Stimulated activated naive CD4-positive, alpha-beta T cell treated with Interleukin-2 at 50 U/mL for 16 hours (primary cell): Measurements from ENCODE around the gene LRP8.

Experiments
- DNase-seq: peaks from one replicate; lab custom pipeline; 2025; lab: John Stamatoyannopoulos, UW

The LRP8 gene

GRCh38 chr1:53328009-53328461 lies at the start of gene LRP8:
Gene LRP8 (minus strand): TSS chr1:53328070. CDS start chr1:53327912, 158 bp downstream.
- peak; percentile 79 for DNase-seq

GRCh38 chr1:53377438-53377841 lies 49.6 kb upstream of the LRP8 start:
- DNase-seq: no peak

DNA sequence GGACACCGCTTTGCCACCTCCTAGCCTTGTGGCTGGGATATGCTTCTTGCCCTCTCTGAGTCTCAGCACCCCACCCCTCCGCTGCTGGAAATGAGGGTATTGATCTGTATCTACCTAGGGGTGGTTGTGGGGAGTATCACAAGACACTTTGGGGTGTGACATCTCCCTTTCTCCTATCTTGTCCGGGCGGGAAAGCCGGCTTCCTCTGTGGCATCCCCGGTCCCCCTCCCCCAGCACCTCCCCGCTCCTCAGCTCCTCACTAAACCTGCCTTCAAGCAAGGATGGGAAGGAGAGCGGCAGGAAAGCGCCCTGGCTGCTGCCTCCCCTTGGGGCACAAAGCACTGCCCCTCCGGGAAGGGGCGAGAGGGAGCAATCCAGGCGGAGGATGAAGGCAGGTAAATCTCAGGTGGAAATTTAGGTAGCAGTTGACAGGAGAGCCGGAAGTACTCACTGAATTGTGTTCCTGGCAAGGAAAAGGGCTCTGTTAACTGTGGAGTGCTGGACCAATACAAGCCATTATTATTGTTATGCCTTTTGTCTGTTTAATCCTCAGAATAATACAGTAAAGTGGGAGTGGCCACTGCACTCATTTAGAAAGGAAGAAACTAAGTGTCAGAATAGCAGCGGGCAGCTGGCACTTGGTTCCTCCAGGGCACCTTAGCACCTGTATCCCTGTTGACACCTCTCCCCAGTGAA lies 49.0 kb upstream of the LRP8 start:
- DNase-seq: no peak

DNA sequence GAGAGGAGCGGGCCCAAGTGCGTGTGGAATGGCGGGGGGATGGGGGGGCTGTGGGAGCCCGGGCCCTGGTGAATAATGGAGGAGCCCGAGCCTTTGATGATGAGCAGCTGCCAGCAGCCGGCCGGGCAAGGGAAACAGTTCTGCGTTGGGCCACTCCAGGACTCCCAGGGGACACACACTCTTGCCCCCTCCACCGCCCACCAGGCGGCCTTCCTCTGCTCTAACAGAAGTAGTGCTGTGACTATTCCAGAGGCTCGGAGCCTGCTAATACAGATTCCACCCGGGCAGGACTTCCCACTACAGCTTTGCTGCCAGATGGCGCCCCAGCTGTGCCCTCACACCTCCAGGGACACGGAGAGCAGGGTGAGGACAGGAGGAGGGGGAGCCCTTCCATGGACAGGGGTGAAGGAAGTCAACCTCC lies 48.2 kb upstream of the LRP8 start:
- no peak for DNase-seq

GRCh38 chr1:53375440-53375839 lies 47.6 kb upstream of the LRP8 start:
- DNase-seq: no peak

GRCh38 chr1:53373246-53373645 lies 45.4 kb upstream of the LRP8 start:
- no peak for DNase-seq

GRCh38 chr1:53372501-53372951 lies 44.7 kb upstream of the LRP8 start:
- no peak for DNase-seq

DNA sequence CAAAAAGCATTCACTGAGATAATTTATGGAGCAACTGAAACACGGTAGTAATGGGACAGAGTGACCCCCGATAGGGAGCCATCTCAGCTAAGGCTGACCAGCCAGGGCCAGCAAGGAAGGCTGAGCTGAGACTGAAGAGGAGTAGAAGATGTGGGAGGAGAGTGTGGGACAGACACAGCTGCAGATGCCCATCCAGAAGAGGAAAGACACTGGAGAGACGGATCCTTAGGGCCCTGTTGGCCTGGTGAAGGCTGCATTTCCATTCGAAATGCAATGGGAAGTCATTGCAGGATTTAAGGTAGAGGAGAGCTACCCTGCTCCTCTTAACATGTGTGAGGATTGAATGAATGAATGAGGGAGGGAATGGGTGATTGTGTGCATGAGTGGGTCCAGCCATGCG lies 44.0 kb upstream of the LRP8 start:
- no peak for DNase-seq

- no peak for DNase-seq
Observed at GRCh38 chr1:53371121-53371666, 43.3 kb upstream of the LRP8 start.

DNA sequence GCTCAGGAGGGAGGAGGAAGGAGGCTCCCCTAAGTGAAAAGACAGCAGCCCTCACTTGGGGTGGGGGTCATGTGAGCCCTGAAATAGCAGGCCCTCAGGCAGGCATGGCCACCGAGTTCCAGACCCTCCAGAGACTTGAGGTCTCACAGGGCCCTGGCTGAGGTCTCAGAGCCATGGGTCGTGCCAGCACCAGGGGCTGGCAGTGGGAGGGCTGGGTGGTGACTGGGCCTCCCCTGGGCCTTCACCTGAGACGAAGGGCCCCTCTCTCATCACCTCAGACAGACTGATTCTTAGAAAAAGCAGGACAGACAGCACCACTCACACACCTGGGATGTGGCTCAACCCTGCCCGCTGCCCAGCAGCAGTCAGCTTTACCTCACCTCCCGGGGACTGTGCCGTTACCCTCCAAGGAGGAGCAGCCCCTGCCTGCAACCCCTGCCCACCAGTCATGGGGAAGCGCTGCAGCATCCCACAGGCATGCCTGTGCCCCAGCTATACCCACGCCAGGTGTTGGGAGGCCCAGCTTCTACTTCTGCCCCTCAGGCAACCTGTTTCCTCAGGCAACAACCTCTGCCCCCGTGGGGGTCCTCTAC lies 42.6 kb upstream of the LRP8 start:
- no peak for DNase-seq

DNA sequence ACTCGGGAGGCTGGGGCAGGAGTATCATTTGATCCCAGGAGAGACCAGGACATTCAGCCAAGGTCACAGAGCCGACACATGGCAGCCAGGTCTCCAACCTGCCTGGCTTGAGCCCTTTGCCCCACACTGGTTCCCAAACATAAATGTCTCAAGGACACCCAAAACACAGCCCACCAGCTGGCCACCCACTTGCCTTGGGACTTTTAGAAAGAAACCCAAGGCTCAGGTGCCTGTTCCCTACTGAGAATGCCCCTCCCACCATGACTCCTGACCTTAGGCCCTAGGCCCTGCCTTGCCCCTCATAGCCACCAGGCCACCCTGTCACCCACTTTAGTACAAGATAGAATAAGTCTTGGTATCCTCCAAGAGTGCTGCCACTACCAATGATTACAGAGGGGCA lies 41.9 kb upstream of the LRP8 start:
- DNase-seq: no peak

DNA sequence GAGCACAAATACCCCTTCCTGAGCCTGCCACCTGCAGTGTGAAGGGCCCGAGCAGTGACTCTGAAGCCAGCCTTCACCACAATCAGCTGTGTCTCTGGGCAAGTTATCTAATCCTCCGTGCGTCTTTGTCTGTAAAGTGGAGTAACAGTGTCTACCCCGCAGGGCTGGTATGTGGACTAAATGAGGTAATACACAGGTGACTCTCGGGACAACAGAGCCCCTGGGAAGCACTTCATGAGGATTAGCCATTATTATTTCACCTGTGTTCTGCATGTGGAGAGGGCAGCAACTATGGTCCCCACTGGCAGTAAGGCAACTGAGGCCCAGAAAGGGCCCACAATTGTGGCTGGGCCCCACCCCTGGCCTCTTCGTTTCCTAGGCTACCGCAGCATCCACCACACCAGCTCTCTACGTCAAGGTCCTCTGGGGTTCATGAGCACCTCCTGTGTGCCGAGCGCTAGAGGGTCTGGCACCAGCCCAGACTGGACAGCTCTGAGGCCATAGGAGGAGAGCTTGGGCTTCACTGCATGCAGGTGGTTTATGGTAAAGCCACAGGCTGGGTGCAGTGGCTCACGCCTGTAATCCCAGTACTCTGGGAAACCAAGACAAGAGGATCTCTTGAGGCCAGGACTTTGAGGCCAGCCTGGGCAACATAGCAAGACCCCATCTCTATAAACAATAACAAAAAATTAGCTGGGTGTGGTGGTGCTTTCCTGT lies 41.3 kb upstream of the LRP8 start:
- DNase-seq: no peak

DNA sequence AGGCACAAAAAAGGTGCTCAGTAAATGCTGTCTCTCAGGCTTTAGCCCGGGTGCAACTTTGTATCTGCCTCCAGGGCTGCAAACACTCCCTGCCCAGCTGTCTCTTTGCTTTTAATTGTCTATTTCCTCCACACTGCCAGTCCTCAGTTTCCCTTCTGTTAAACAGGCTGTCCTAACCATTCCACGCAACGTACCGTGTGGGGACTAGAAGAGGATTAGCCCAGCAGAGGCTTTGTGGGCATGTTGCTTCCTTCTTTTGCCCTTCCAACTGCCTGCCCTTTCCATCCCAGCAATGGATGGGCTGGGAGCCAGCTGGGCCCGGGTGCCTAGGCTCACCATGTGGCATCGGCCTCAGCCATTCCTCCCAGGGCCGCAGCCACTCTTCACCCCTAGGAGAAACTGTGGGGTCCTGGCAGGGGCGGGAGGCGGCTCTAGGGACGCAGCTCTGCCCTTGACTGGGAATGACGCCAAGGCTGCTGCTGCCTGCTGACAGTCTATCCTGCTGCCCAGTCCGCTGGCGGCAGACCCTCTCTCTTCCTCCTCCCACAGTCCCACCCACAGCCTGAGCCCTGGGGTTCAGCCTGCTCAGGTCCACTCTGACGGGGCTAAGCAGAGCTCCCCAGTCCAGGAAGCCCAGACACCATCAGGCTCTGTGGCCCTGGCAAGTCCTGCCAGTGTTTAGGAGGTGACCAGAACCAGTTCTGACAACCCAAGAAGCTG lies 40.6 kb upstream of the LRP8 start:
- no peak for DNase-seq

- peak; percentile 4 for DNase-seq
Observed at GRCh38 chr1:53367503-53368313, 39.8 kb upstream of the LRP8 start.

DNA sequence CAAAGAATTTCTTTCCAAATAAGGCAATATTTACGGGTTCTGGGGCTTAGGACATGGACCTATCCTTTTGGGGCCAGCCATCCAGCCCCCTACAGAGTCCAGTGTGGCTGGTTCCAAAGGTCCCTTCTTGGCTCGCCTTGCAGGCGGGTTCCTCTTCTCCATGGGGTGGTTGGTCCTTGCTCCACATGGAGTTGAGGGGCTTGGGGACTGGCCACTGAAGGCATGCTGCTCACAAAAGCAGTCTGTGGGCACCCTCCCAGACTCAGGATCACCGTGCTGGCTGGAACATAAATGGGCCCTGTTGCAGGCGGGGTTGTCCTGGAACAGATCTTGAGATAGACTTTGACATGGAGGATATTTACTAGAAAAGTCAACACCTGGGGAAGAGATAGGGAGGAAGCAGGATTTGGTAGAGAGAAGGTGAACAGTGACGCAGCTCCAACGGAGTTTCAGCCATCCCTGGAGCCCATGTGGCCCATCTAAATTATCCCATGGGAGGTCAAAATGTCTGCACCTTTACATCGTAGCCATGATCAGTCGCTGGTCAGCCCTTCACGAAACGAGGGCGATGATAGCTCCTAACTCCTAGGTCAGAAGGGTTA lies 39.1 kb upstream of the LRP8 start:
- DNase-seq: no peak

GRCh38 chr1:53365437-53366063 lies 37.7 kb upstream of the LRP8 start:
- DNase-seq: no peak

GRCh38 chr1:53362851-53363642 lies 35.2 kb upstream of the LRP8 start:
- no peak for DNase-seq

GRCh38 chr1:53362270-53362669 lies 34.4 kb upstream of the LRP8 start:
- DNase-seq: no peak

DNA sequence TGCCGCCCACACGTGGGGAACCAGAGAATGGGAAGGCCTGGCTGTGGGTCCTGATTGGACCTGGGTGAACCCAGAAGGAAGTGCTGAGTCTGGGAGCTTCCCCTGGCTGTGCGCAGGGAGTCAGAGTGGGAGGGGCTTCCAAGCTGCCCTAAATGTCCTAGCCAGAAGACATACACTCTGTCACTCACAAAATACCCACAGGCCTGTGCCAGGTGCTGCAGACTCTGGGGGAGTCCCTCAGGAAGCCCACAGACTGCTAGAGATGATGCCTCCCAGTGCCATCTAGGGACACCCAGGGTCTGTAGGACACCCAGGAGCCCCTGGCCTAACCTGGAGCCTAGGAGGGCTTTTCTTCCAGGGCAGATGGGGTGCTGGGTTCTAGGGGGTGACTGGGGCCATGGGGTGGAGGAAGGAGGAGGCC lies 33.7 kb upstream of the LRP8 start:
- DNase-seq: no peak

DNA sequence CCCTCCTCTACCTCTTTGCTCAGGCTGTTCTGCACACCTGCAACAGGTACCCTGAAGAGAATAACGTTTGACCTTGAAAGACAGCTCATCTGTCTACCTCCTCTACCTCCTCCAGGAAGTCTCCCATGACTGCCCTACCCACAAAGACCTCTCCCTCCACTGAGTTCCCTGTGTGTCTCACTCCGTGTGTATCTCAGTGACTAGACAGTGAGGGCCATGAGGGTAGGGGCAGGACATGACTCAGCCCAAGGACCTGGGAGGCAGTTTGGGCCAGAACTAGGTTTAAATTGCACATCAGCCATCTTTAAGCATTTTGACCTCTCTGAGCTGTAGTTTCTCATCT lies 32.0 kb upstream of the LRP8 start:
- no peak for DNase-seq
